ENCODE results near the gene TMEM116.

Gene TMEM116

GRCh38 chr12:111887926-111888745 lies 124.8 kb downstream of the TMEM116 start:
- DNase-seq, result no peak

GRCh38 chr12:111886662-111887545 lies 126.1 kb downstream of the TMEM116 start:
- DNase-seq, result no peak

- no peak for DNase-seq
Measured at GRCh38 chr12:111881716-111882115, 131.2 kb downstream of the TMEM116 start.
